Trophoblast cell (in vitro differentiated cells and primary cell): ENCODE measurements around the gene MLYCD.

Source experiments
- DNase-seq, 2 donors: peaks; one replicate each; pipeline ENCODE4 v3.0.0-alpha.2; 2016
- H2AFZ ChIP-seq: 2 replicates; pipeline ENCODE4 v1.6.1; 2013; ENCODE audit warnings: low read length, moderate library complexity, mild to moderate bottlenecking; ENCODE audit not compliant: insufficient read depth, poor library complexity
- H2AK5ac ChIP-seq: 2 replicates; pipeline ENCODE4 v1.6.1; 2013; ENCODE audit warnings: mild to moderate bottlenecking, low read length
- H2BK120ac ChIP-seq: 2 replicates; pipeline ENCODE4 v1.6.1; 2013; ENCODE audit warnings: low read length, mild to moderate bottlenecking, moderate library complexity; ENCODE audit not compliant: insufficient read depth, poor library complexity
- H2BK12ac ChIP-seq: 2 replicates; pipeline ENCODE4 v1.6.1; 2013; ENCODE audit warnings: mild to moderate bottlenecking, low read length, moderate library complexity
- H2BK5ac ChIP-seq: 2 replicates; pipeline ENCODE4 v1.6.1; 2013; ENCODE audit warnings: low read length, low read depth, moderate library complexity, mild to moderate bottlenecking; ENCODE audit not compliant: poor library complexity
- H3K14ac ChIP-seq: 2 replicates; pipeline ENCODE4 v1.6.1; 2013; ENCODE audit warnings: mild to moderate bottlenecking, low read length
- H3K18ac ChIP-seq: 2 replicates; pipeline ENCODE4 v1.6.1; 2013; ENCODE audit warnings: mild to moderate bottlenecking, low read length
- H3K23ac ChIP-seq: 2 replicates; pipeline ENCODE4 v1.6.1; 2013; ENCODE audit warnings: low read length
- H3K27ac ChIP-seq: 2 replicates; pipeline ENCODE4 v1.5.1; 2013; ENCODE audit warnings: low read depth, mild to moderate bottlenecking, inconsistent platforms, low read length, moderate library complexity
- H3K27me3 ChIP-seq: 2 replicates; pipeline ENCODE4 v1.6.1; 2013; ENCODE audit warnings: inconsistent platforms, mild to moderate bottlenecking, low read length, moderate library complexity; ENCODE audit not compliant: insufficient read depth
- H3K36me3 ChIP-seq, 2 experiments: 1 replicate in 1 of 2; 2 replicates in 1 of 2; pipeline ENCODE4 v1.6.1; 2013; ENCODE audit warnings: low read length in 2 of 2, mild to moderate bottlenecking in 2 of 2, moderate library complexity in 1 of 2; ENCODE audit not compliant: insufficient read depth in 2 of 2, control insufficient read depth in 1 of 2
- H3K4ac ChIP-seq: 2 replicates; pipeline ENCODE4 v1.6.1; 2013; ENCODE audit warnings: low read depth, mild to moderate bottlenecking, low read length, moderate library complexity
- H3K4me1 ChIP-seq, 2 experiments: 1 replicate in 1 of 2; 2 replicates in 1 of 2; pipeline ENCODE4 v1.6.1; 2013; ENCODE audit warnings: low read length in 2 of 2, mild to moderate bottlenecking in 2 of 2, moderate library complexity in 1 of 2; ENCODE audit not compliant: insufficient read depth in 2 of 2, control insufficient read depth in 1 of 2
- H3K4me2 ChIP-seq: 2 replicates; pipeline ENCODE4 v1.6.1; 2013; ENCODE audit warnings: inconsistent platforms, mild to moderate bottlenecking, low read length, moderate library complexity
- H3K4me3 ChIP-seq: 2 replicates; pipeline ENCODE4 v1.5.1; 2013; ENCODE audit warnings: mild to moderate bottlenecking, low read depth, low read length, inconsistent platforms
- H3K79me1 ChIP-seq: one replicate; pipeline ENCODE4 v1.6.1; 2013; ENCODE audit warnings: low read length
- H3K79me2 ChIP-seq: 2 replicates; pipeline ENCODE4 v1.6.1; 2013; ENCODE audit warnings: low read length, mild to moderate bottlenecking; ENCODE audit not compliant: control insufficient read depth, insufficient read depth, poor library complexity
- H3K9ac ChIP-seq: 2 replicates; pipeline ENCODE4 v1.6.1; 2013; ENCODE audit warnings: mild to moderate bottlenecking, low read length
- H3K9me3 ChIP-seq: 2 replicates; pipeline ENCODE4 v1.6.1; 2013; ENCODE audit warnings: low read depth, mild to moderate bottlenecking, control low read depth, inconsistent platforms, low read length; ENCODE audit not compliant: insufficient read depth
- H4K12ac ChIP-seq: 2 replicates; pipeline ENCODE4 v1.6.1; 2013; ENCODE audit warnings: low read depth, mild to moderate bottlenecking, low read length, moderate library complexity
- H4K8ac ChIP-seq: 2 replicates; pipeline ENCODE4 v1.6.1; 2013; ENCODE audit warnings: low read depth, mild to moderate bottlenecking, low read length, moderate library complexity
- H4K91ac ChIP-seq: one replicate; pipeline ENCODE4 v1.6.1; 2013; ENCODE audit warnings: low read depth, mild to moderate bottlenecking, low read length, moderate library complexity
- WGBS: extraction: QIAGEN DNeasy Blood & Tissue Kit; methylation state at CpG from one replicate; pipeline ENCODE4 v1.1.7; 2013; ENCODE audit warnings: missing lambda C conversion rate; ENCODE audit not compliant: insufficient read length, insufficient coverage; ENCODE audit errors: extremely low coverage; 5-methylcytosine and 5-hydroxymethylcytosine counted together

MLYCD gene

GRCh38 chr16:83932304-83932703 is 33.4 kb downstream of the MLYCD start:
- Histone ChIP-seq H2BK12ac (no peak overlapping the region), H3K14ac (no peak overlapping the region), H3K79me1 (no peaks in the 10 kb centered on the region), H3K36me3 (no peaks in the 10 kb centered on the region), H2AFZ (no peak overlapping the region), H3K27me3 (no peaks in the 10 kb centered on the region), H3K4me2 (no peak overlapping the region), H3K4me1 (peaks cover 3 to 10% of the 10 kb centered on the region in 2 experiments), H4K91ac (no peak overlapping the region), H2BK5ac (no peak overlapping the region), H3K4ac (no peak overlapping the region), H3K79me2 (no peaks in the 10 kb centered on the region), H3K9me3 (no peaks in the 10 kb centered on the region), H3K9ac (no peak overlapping the region), H3K27ac (no peak overlapping the region), H3K18ac (no peak overlapping the region), H2BK120ac (no peak overlapping the region), H4K12ac (no peak overlapping the region), H3K23ac (no peak overlapping the region), H3K4me3 (no peak overlapping the region), H4K8ac (no peak overlapping the region), H2AK5ac (no peak overlapping the region)
- no peak for DNase-seq
- WGBS, result no CpG with 5 or more reads among the region's 11 CpGs

GRCh38 chr16:83932955-83933673 is 34.2 kb downstream of the MLYCD start:
- Histone ChIP-seq H2BK12ac (no peak overlapping the region), H3K4me2 (no peak overlapping the region), H4K91ac (no peak overlapping the region), H4K12ac (no peak overlapping the region), H3K4me1 (peaks cover 3 to 10% of the 10 kb centered on the region in 2 experiments), H2AK5ac (no peak overlapping the region), H3K9me3 (no peaks in the 10 kb centered on the region), H3K79me1 (no peaks in the 10 kb centered on the region), H2AFZ (no peak overlapping the region), H4K8ac (no peak overlapping the region), H2BK5ac (no peak overlapping the region), H3K18ac (no peak overlapping the region), H3K36me3 (no peaks in the 10 kb centered on the region), H3K27ac (no peak overlapping the region), H3K9ac (no peak overlapping the region), H3K23ac (no peak overlapping the region), H3K27me3 (no peaks in the 10 kb centered on the region), H2BK120ac (no peak overlapping the region), H3K79me2 (no peaks in the 10 kb centered on the region), H3K14ac (no peak overlapping the region), H3K4ac (no peak overlapping the region), H3K4me3 (no peak overlapping the region)
- whole genome bisulfite sequencing, result no CpG with 5 or more reads among the region's 25 CpGs
- DNase-seq, result no peak

GRCh38 chr16:83933885-83934683 is 35.2 kb downstream of the MLYCD start:
- H3K4me1 ChIP-seq, result peaks cover 3 to 5% of the 10 kb centered on the region in 2 experiments
- no peaks in the 10 kb centered on the region for H3K79me2 ChIP-seq
- no peak overlapping the region for H2BK5ac ChIP-seq
- no peak overlapping the region for H4K8ac ChIP-seq
- H4K91ac ChIP-seq, result no peak overlapping the region
- no peak overlapping the region for H2BK12ac ChIP-seq
- no peak overlapping the region for H2AK5ac ChIP-seq
- H2AFZ ChIP-seq, result no peak overlapping the region
- no CpG with 5 or more reads among the region's 28 CpGs for WGBS
- DNase-seq, result no peak
- H3K27ac ChIP-seq, result no peak overlapping the region
- no peaks in the 10 kb centered on the region for H3K27me3 ChIP-seq
- H3K4ac ChIP-seq, result no peak overlapping the region
- H3K9ac ChIP-seq, result no peak overlapping the region
- H3K36me3 ChIP-seq, result no peaks in the 10 kb centered on the region
- H3K9me3 ChIP-seq, result no peaks in the 10 kb centered on the region
- H3K4me2 ChIP-seq, result no peak overlapping the region
- no peaks in the 10 kb centered on the region for H3K79me1 ChIP-seq
- H3K18ac ChIP-seq, result no peak overlapping the region
- H3K23ac ChIP-seq, result no peak overlapping the region
- no peak overlapping the region for H2BK120ac ChIP-seq
- no peak overlapping the region for H3K4me3 ChIP-seq
- no peak overlapping the region for H3K14ac ChIP-seq
- no peak overlapping the region for H4K12ac ChIP-seq

- no peak for DNase-seq
- H3K18ac ChIP-seq, result no peak overlapping the region
- H2BK120ac ChIP-seq, result no peak overlapping the region
- H3K14ac ChIP-seq, result no peak overlapping the region
- no peaks in the 10 kb centered on the region for H3K36me3 ChIP-seq
- no peak overlapping the region for H3K4me2 ChIP-seq
- no peaks in the 10 kb centered on the region for H3K9me3 ChIP-seq
- H2AK5ac ChIP-seq, result no peak overlapping the region
- no peak overlapping the region for H2AFZ ChIP-seq
- no peak overlapping the region for H4K91ac ChIP-seq
- no peak overlapping the region for H4K8ac ChIP-seq
- no peak overlapping the region for H3K27ac ChIP-seq
- H4K12ac ChIP-seq, result no peak overlapping the region
- no CpG with 5 or more reads among the region's 12 CpGs for WGBS
- H2BK12ac ChIP-seq, result no peak overlapping the region
- no peak overlapping the region for H3K4me3 ChIP-seq
- H3K27me3 ChIP-seq, result no peaks in the 10 kb centered on the region
- no peak overlapping the region for H3K4ac ChIP-seq
- H3K23ac ChIP-seq, result no peak overlapping the region
- H3K4me1 ChIP-seq, result peaks cover 3 to 5% of the 10 kb centered on the region in 2 experiments
- no peaks in the 10 kb centered on the region for H3K79me1 ChIP-seq
- no peak overlapping the region for H2BK5ac ChIP-seq
- no peaks in the 10 kb centered on the region for H3K79me2 ChIP-seq
- no peak overlapping the region for H3K9ac ChIP-seq
Observed at GRCh38 chr16:83934684-83934977, 35.7 kb downstream of the MLYCD start.
